Hepatocyte (in vitro differentiated cells): ENCODE data around the gene TBC1D9. TPM values are rescaled to one million over a fixed set of nuclear protein-coding genes. Genes with fewer than 3 reads are reported as not detected.

Source experiments
- DNase-seq: peaks from one replicate; pipeline ENCODE4 v3.0.0-alpha.2; 2016; ENCODE audit warnings: low spot score
- H2AFZ ChIP-seq: fragments of 200-600 bp; sonication (generic); 2 replicates; pipeline ENCODE4 v1.6.0; 2016; ENCODE audit warnings: antibody characterized with exemption, mild to moderate bottlenecking
- H3K27ac ChIP-seq: fragments of 200-600 bp; sonication (generic); 2 replicates; pipeline ENCODE4 v1.5.1; 2016; ENCODE audit warnings: mild to moderate bottlenecking
- H3K27me3 ChIP-seq: fragments of 200-600 bp; sonication (generic); 2 replicates; pipeline ENCODE4 v1.6.1; 2016
- H3K36me3 ChIP-seq: fragments of 200-600 bp; sonication (generic); replicated peaks from 2 replicates; pipeline ENCODE4 v1.5.1; 2016; ENCODE audit warnings: low read depth; ENCODE audit not compliant: insufficient read depth
- H3K4me1 ChIP-seq: fragments of 200-600 bp; sonication (generic); 2 replicates; pipeline ENCODE4 v1.5.1; 2016; ENCODE audit warnings: mild to moderate bottlenecking, moderate library complexity; ENCODE audit not compliant: insufficient read depth
- H3K4me2 ChIP-seq: fragments of 200-600 bp; sonication (generic); 2 replicates; pipeline ENCODE4 v1.6.0; 2016
- H3K4me3 ChIP-seq: fragments of 200-600 bp; sonication (generic); 2 replicates; pipeline ENCODE4 v1.5.1; 2016; ENCODE audit warnings: mild to moderate bottlenecking
- H3K79me2 ChIP-seq: fragments of 200-600 bp; sonication (generic); 2 replicates; pipeline ENCODE4 v1.6.0; 2017; ENCODE audit warnings: mild to moderate bottlenecking
- H3K9me2 ChIP-seq: fragments of 200-600 bp; sonication (generic); replicated peaks from 2 replicates; pipeline ENCODE4 v1.6.0; 2017; ENCODE audit warnings: mild to moderate bottlenecking; ENCODE audit not compliant: insufficient read depth
- H3K9me3 ChIP-seq: fragments of 200-600 bp; sonication (generic); 2 replicates; pipeline ENCODE4 v1.5.1; 2016; ENCODE audit warnings: low read depth, mild to moderate bottlenecking
- H4K20me1 ChIP-seq: fragments of 200-600 bp; sonication (generic); 2 replicates; pipeline ENCODE4 v1.6.0; 2016; ENCODE audit warnings: mild to moderate bottlenecking; ENCODE audit not compliant: insufficient read depth, poor library complexity, severe bottlenecking
- CTCF ChIP-seq: fragments of 200-600 bp; sonication (generic); IDR thresholded peaks from 2 replicates; pipeline ENCODE4 v1.5.1; 2016; ENCODE audit warnings: antibody characterized with exemption, mild to moderate bottlenecking; ENCODE audit not compliant: poor library complexity
- EZH2 ChIP-seq: fragments of 200-600 bp; sonication (generic); IDR thresholded peaks from 2 replicates; pipeline ENCODE4 v1.6.1; 2016; ENCODE audit warnings: antibody characterized with exemption, mild to moderate bottlenecking, borderline replicate concordance
- EZH2phosphoT487 ChIP-seq: fragments of 200-600 bp; sonication (generic); IDR thresholded peaks from one replicate; pipeline ENCODE4 v1.6.1; 2018; ENCODE audit warnings: antibody characterized with exemption, mild to moderate bottlenecking, low read depth, moderate library complexity; ENCODE audit not compliant: unreplicated experiment, severe bottlenecking
- WGBS: methylation state at CpG from one replicate; pipeline ENCODE4 v1.1.6; 2016; ENCODE audit warnings: low lambda C conversion rate; ENCODE audit errors: missing lambda C conversion rate; 5-methylcytosine and 5-hydroxymethylcytosine counted together
- polyA plus RNA-seq: library from polyadenylated mRNA; unstranded; fragments of >200 nt; fragmentation: Nextera tagmentation; extraction: Ambion mirVana; gene quantifications from 2 replicates; pipeline ENCODE4 v1.2.1, GENCODE V29; 2016
- total RNA-seq: library from RNA; depleted of rRNA; stranded (reverse); fragments of >200 nt; gene quantifications from 2 replicates; pipeline ENCODE4 v1.2.3, GENCODE V29; 2014

TBC1D9 gene
- total and polyA plus RNA-seq, 2 experiments from 2014 or later: 10.5 to 35.6 TPM

GRCh38 chr4:140774956-140775355, 18.8 kb upstream of the TBC1D9 start:
- Histone ChIP-seq H2AFZ (no peak overlapping the region), H3K9me3 (no peaks in the 10 kb centered on the region), H3K79me2 (no peaks in the 10 kb centered on the region), H3K4me2 (no peak overlapping the region), H4K20me1 (no peaks in the 10 kb centered on the region), H3K27me3 (no peaks in the 10 kb centered on the region), H3K4me1 (no peaks in the 10 kb centered on the region), H3K36me3 (no peaks in the 10 kb centered on the region), H3K9me2 (no peaks in the 10 kb centered on the region), H3K4me3 (no peak overlapping the region), H3K27ac (no peak overlapping the region)
- TF ChIP-seq EZH2 (no peak), EZH2phosphoT487 (no peak), CTCF (no peak)
- DNase-seq: no peak

- WGBS: 95% methylated on average over 6 of the region's 6 CpGs
- Histone ChIP-seq H3K4me1 (no peaks in the 10 kb centered on the region), H3K27me3 (no peaks in the 10 kb centered on the region), H3K9me2 (no peaks in the 10 kb centered on the region), H4K20me1 (no peaks in the 10 kb centered on the region), H3K9me3 (no peaks in the 10 kb centered on the region), H3K36me3 (no peaks in the 10 kb centered on the region), H3K79me2 (no peaks in the 10 kb centered on the region), H3K4me2 (no peak overlapping the region), H3K4me3 (no peak overlapping the region), H2AFZ (no peak overlapping the region), H3K27ac (no peak overlapping the region)
- TF ChIP-seq EZH2phosphoT487 (no peak), EZH2 (no peak), CTCF (no peak)
- DNase-seq: no peak
Measured at GRCh38 chr4:140774510-140774909, 18.3 kb upstream of the TBC1D9 start.

GRCh38 chr4:140769209-140769608, 13.0 kb upstream of the TBC1D9 start:
- no peak for DNase-seq
- H2AFZ ChIP-seq: no peak overlapping the region
- no peaks in the 10 kb centered on the region for H3K79me2 ChIP-seq
- no peaks in the 10 kb centered on the region for H3K9me3 ChIP-seq
- H3K4me1 ChIP-seq: no peaks in the 10 kb centered on the region
- H3K9me2 ChIP-seq: no peaks in the 10 kb centered on the region
- H3K4me2 ChIP-seq: no peak overlapping the region
- no peak overlapping the region for H3K4me3 ChIP-seq
- no peak overlapping the region for H3K27ac ChIP-seq
- H4K20me1 ChIP-seq: no peaks in the 10 kb centered on the region
- TF ChIP-seq CTCF: no peak
- TF ChIP-seq EZH2phosphoT487: no peak
- no peak for TF ChIP-seq EZH2
- no peaks in the 10 kb centered on the region for H3K27me3 ChIP-seq
- no peaks in the 10 kb centered on the region for H3K36me3 ChIP-seq
- 77% methylated on average over 3 of the region's 3 CpGs for WGBS

GRCh38 chr4:140764785-140765392, 8.7 kb upstream of the TBC1D9 start:
- no peaks in the 10 kb centered on the region for H3K4me1 ChIP-seq
- H3K79me2 ChIP-seq: no peaks in the 10 kb centered on the region
- H4K20me1 ChIP-seq: no peaks in the 10 kb centered on the region
- peak; percentile 22 for DNase-seq
- 56% methylated on average over 7 of the region's 7 CpGs for WGBS
- no peak overlapping the region for H3K4me3 ChIP-seq
- no peak for TF ChIP-seq CTCF
- TF ChIP-seq EZH2: no peak
- no peaks in the 10 kb centered on the region for H3K36me3 ChIP-seq
- no peak overlapping the region for H3K27ac ChIP-seq
- no peaks in the 10 kb centered on the region for H3K9me2 ChIP-seq
- no peak overlapping the region for H2AFZ ChIP-seq
- H3K4me2 ChIP-seq: no peak overlapping the region
- no peaks in the 10 kb centered on the region for H3K9me3 ChIP-seq
- H3K27me3 ChIP-seq: no peaks in the 10 kb centered on the region
